ENCODE data around the gene OR4B1. TPM values are rescaled to one million over a fixed set of nuclear protein-coding genes. Genes with fewer than 3 reads are reported as not detected.

OR4B1 gene
- total and polyA plus RNA-seq, 2 experiments from 2014 or later, result not detected

DNA sequence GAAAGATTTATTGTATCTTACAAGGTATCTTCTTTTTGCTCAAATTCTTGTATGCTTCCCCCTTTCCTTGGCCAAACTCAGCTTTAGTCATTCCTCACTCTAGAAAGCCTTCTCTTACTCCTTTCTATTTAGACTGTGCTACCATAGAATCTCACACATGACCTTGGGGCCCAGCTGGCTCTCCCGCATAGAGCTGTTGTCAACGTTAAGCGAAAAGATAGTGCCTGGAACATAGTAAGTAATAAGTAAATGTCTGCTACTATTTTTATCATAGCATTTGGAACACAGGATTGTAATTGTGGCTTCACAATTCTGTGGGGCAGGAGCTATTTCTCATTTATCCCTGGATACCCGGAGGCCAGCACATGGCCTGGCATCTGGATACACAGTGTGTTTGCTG lies 38.9 kb upstream of the OR4B1 start:
- no peak for TF ChIP-seq EZH2 (IDR thresholded peaks at IDR 0.05; ENCODE audit: borderline replicate concordance)
- TF ChIP-seq CTCF (IDR thresholded peaks at IDR 0.05; ENCODE audit: poor library complexity), result no peak
- TF ChIP-seq EZH2phosphoT487 (IDR thresholded peaks at IDR 0.05; ENCODE audit: low read depth, severe bottlenecking, unreplicated experiment), result no peak
- H3K4me2 ChIP-seq, result no peak overlapping the region
- WGBS (ENCODE audit: low lambda C conversion rate, missing lambda C conversion rate), result 86% methylated on average over 4 of the region's 4 CpGs

DNA sequence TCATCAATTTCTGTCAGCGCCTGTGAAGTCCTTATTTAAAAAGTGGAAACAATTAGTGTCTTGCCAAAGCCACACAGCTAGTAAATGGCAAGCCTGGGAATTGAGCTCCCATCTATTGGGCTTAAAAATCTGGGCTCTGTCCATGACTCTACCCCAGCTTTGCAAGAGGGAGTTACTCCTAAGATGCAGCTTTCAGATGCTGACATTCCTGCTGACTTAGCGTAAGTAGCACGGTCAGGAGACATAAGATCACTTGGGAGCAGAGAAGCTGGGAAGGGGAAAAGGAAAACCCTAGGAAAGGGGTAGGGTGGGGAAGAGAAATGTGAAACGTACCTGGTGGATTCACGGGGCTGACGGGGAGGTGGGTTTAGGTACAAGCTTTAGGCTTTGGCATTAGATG lies 36.0 kb upstream of the OR4B1 start:
- H3K9me2 ChIP-seq (replicated peaks; ENCODE audit: insufficient read depth), result no peaks in the 10 kb centered on the region
- no peak overlapping the region for H3K4me2 ChIP-seq
- H3K79me2 ChIP-seq, result no peaks in the 10 kb centered on the region
- H3K27me3 ChIP-seq, result no peaks in the 10 kb centered on the region
- H3K4me3 ChIP-seq, result no peak overlapping the region
- H3K27ac ChIP-seq, result no peak overlapping the region
- H2AFZ ChIP-seq, result no peak overlapping the region
- DNase-seq (ENCODE audit: low spot score), result no peak
- no peaks in the 10 kb centered on the region for H4K20me1 ChIP-seq (ENCODE audit: insufficient read depth, poor library complexity, severe bottlenecking)
- H3K4me1 ChIP-seq (ENCODE audit: insufficient read depth), result no peaks in the 10 kb centered on the region
- TF ChIP-seq CTCF (IDR thresholded peaks at IDR 0.05; ENCODE audit: poor library complexity) (no peak), EZH2phosphoT487 (IDR thresholded peaks at IDR 0.05; ENCODE audit: low read depth, severe bottlenecking, unreplicated experiment) (no peak), EZH2 (IDR thresholded peaks at IDR 0.05; ENCODE audit: borderline replicate concordance) (no peak)
- no peaks in the 10 kb centered on the region for H3K9me3 ChIP-seq (ENCODE audit: low read depth)
- WGBS (ENCODE audit: low lambda C conversion rate, missing lambda C conversion rate), result 79% methylated on average over 6 of the region's 6 CpGs
- no peaks in the 10 kb centered on the region for H3K36me3 ChIP-seq (replicated peaks; ENCODE audit: insufficient read depth, low read depth)

More for the DNA sequence above, 38.9 kb upstream of the OR4B1 start:
- Histone ChIP-seq H3K79me2 (no peaks in the 10 kb centered on the region), H4K20me1 (ENCODE audit: insufficient read depth, poor library complexity, severe bottlenecking) (no peaks in the 10 kb centered on the region), H3K27ac (no peak overlapping the region), H3K27me3 (no peaks in the 10 kb centered on the region), H3K4me3 (no peak overlapping the region), H3K9me2 (replicated peaks; ENCODE audit: insufficient read depth) (no peaks in the 10 kb centered on the region), H3K9me3 (ENCODE audit: low read depth) (no peaks in the 10 kb centered on the region), H3K4me1 (ENCODE audit: insufficient read depth) (no peaks in the 10 kb centered on the region), H2AFZ (no peak overlapping the region), H3K36me3 (replicated peaks; ENCODE audit: insufficient read depth, low read depth) (no peaks in the 10 kb centered on the region)
- no peak for DNase-seq (ENCODE audit: low spot score)

- Histone ChIP-seq H3K27ac (no peak overlapping the region), H2AFZ (no peak overlapping the region), H3K4me3 (no peak overlapping the region), H3K9me2 (replicated peaks; ENCODE audit: insufficient read depth) (no peaks in the 10 kb centered on the region), H3K79me2 (no peaks in the 10 kb centered on the region), H3K4me2 (no peak overlapping the region), H3K36me3 (replicated peaks; ENCODE audit: insufficient read depth, low read depth) (no peaks in the 10 kb centered on the region), H4K20me1 (ENCODE audit: insufficient read depth, poor library complexity, severe bottlenecking) (no peaks in the 10 kb centered on the region), H3K9me3 (ENCODE audit: low read depth) (no peaks in the 10 kb centered on the region), H3K4me1 (ENCODE audit: insufficient read depth) (no peaks in the 10 kb centered on the region), H3K27me3 (no peaks in the 10 kb centered on the region)
- no peak for DNase-seq (ENCODE audit: low spot score)
- TF ChIP-seq EZH2 (IDR thresholded peaks at IDR 0.05; ENCODE audit: borderline replicate concordance) (no peak), EZH2phosphoT487 (IDR thresholded peaks at IDR 0.05; ENCODE audit: low read depth, severe bottlenecking, unreplicated experiment) (no peak), CTCF (IDR thresholded peaks at IDR 0.05; ENCODE audit: poor library complexity) (no peak)
- 74% methylated on average over 4 of the region's 4 CpGs for WGBS (ENCODE audit: low lambda C conversion rate, missing lambda C conversion rate)
These were observed 33.6 kb upstream of the OR4B1 start for GRCh38 chr11:48182860-48183526.

All from hepatocyte (in vitro differentiated cells).